ENCODE measurements around the gene ABHD2.

ABHD2 gene

GRCh38 chr15:89187986-89188514 is 99.8 kb downstream of the ABHD2 start:
- H3K9me3 ChIP-seq (ENCODE audit: control insufficient read depth, insufficient read depth, low read depth, low read length) = no peaks in the 10 kb centered on the region
- ChIA-PET POLR2A (interaction anchor here (0.8 kb wide), 1 partner anchor 10 kb away, joined by 3 read pairs; no protein-coding TSS in a partner anchor), CTCF (interaction anchor here (0.5 to 4.9 kb wide), 10 partner anchors 10 to 255 kb away, joined by 3 to 20 read pairs (median 3); no protein-coding TSS in a partner anchor)
- TF ChIP-seq ZSCAN4 (tag by site-specific recombination; IDR thresholded peaks at IDR 0.05) (no peak), KLF17 (tag by site-specific recombination; IDR thresholded peaks at IDR 0.05) (no peak), ZNF221 (tag by site-specific recombination; IDR thresholded peaks at IDR 0.05; ENCODE audit: borderline replicate concordance) (no peak), ZNF501 (tag by site-specific recombination; IDR thresholded peaks at IDR 0.05) (no peak), ZNF777 (tag by site-specific recombination; IDR thresholded peaks at IDR 0.05; ENCODE audit: borderline replicate concordance) (no peak), ZNF561 (tag by site-specific recombination; IDR thresholded peaks at IDR 0.05; ENCODE audit: borderline replicate concordance) (no peak), ZNF610 (tag by site-specific recombination; IDR thresholded peaks at IDR 0.05; ENCODE audit: borderline replicate concordance) (no peak), ZNF266 (tag by site-specific recombination; IDR thresholded peaks at IDR 0.05; ENCODE audit: low read depth) (no peak), ZNF121 (tag by site-specific recombination; IDR thresholded peaks at IDR 0.05) (no peak), INSM2 (tag by site-specific recombination; IDR thresholded peaks at IDR 0.05) (no peak), ZFHX2 (tag by site-specific recombination; conservative IDR thresholded peaks at IDR 0.05) (no peak), BCL11A (tag by site-specific recombination; IDR thresholded peaks at IDR 0.05; ENCODE audit: low read depth) (no peak), ZNF785 (tag by site-specific recombination; IDR thresholded peaks at IDR 0.05) (no peak), KLF1 (tag by site-specific recombination; IDR thresholded peaks at IDR 0.05) (no peak), ZNF48 (tag by site-specific recombination; IDR thresholded peaks at IDR 0.05) (no peak)
- TF ChIP-seq, protein P1, sequence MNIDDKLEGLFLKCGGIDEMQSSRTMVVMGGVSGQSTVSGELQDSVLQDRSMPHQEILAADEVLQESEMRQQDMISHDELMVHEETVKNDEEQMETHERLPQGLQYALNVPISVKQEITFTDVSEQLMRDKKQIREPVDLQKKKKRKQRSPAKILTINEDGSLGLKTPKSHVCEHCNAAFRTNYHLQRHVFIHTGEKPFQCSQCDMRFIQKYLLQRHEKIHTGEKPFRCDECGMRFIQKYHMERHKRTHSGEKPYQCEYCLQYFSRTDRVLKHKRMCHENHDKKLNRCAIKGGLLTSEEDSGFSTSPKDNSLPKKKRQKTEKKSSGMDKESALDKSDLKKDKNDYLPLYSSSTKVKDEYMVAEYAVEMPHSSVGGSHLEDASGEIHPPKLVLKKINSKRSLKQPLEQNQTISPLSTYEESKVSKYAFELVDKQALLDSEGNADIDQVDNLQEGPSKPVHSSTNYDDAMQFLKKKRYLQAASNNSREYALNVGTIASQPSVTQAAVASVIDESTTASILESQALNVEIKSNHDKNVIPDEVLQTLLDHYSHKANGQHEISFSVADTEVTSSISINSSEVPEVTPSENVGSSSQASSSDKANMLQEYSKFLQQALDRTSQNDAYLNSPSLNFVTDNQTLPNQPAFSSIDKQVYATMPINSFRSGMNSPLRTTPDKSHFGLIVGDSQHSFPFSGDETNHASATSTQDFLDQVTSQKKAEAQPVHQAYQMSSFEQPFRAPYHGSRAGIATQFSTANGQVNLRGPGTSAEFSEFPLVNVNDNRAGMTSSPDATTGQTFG (tag by site-specific recombination; IDR thresholded peaks at IDR 0.05; ENCODE audit: borderline replicate concordance) = no peak
- TF ChIP-seq, protein P2, sequence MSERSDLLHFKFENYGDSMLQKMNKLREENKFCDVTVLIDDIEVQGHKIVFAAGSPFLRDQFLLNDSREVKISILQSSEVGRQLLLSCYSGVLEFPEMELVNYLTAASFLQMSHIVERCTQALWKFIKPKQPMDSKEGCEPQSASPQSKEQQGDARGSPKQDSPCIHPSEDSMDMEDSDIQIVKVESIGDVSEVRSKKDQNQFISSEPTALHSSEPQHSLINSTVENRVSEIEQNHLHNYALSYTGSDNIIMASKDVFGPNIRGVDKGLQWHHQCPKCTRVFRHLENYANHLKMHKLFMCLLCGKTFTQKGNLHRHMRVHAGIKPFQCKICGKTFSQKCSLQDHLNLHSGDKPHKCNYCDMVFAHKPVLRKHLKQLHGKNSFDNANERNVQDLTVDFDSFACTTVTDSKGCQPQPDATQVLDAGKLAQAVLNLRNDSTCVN (tag by site-specific recombination; optimal IDR thresholded peaks at IDR 0.05) = no peak
- no peak overlapping the region for H3K4me3 ChIP-seq (ENCODE audit: low read depth, low read length)
- H3K27ac ChIP-seq (ENCODE audit: extremely low read depth, low read depth, low read length) = no peak overlapping the region
- peaks cover 17 to 64% of the 10 kb centered on the region in 2 experiments; a peak in 2 of 3 replicates for H3K36me3 ChIP-seq (ENCODE audit: control insufficient read depth in 2 of 2, insufficient read depth in 1 of 2, low read length in 2 of 2)
- H3K4me1 ChIP-seq (ENCODE audit: control insufficient read depth, insufficient read depth, low read length) = no peaks in the 10 kb centered on the region

DNA sequence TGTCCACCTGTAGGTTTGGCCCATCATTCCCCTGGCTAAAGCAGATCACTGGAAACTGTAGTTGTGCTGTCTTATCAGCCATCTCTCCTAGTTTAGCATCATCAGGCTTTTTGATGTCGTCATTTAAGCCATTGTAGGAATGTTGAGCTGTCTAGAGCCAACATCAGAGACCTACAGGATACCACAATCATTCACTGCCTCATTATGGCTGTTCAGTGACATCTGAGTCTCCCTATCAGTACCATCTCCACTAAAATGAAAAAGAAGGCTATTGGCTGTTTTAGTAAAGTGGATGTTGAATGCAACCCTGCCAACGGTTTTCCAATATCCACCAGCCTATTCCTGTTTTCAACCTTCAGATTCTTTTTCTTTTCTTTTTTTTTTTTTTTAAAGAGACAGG is 103.9 kb downstream of the ABHD2 start:
- ChIA-PET CTCF (interaction anchor here (0.6 to 7.0 kb wide), 3 partner anchors 14 to 21 kb away, joined by 3 to 31 read pairs (median 3); no protein-coding TSS in a partner anchor), POLR2A (no interaction called here)
- no peak overlapping the region for H3K27ac ChIP-seq (ENCODE audit: extremely low read depth, low read depth, low read length)
- H3K36me3 ChIP-seq (ENCODE audit: control insufficient read depth in 2 of 2, insufficient read depth in 1 of 2, low read length in 2 of 2) = peaks cover 18 to 63% of the 10 kb centered on the region in 2 experiments
- H3K9me3 ChIP-seq (ENCODE audit: control insufficient read depth, insufficient read depth, low read depth, low read length) = no peaks in the 10 kb centered on the region
- TF ChIP-seq ZBTB7A (tag by site-specific recombination; IDR thresholded peaks at IDR 0.05; ENCODE audit: low read depth) = no peak
- TF ChIP-seq ZNF707 (tag by site-specific recombination; IDR thresholded peaks at IDR 0.05) = no peak
- no peak for TF ChIP-seq ZNF521 (tag by site-specific recombination; IDR thresholded peaks at IDR 0.05)
- TF ChIP-seq, protein P3, sequence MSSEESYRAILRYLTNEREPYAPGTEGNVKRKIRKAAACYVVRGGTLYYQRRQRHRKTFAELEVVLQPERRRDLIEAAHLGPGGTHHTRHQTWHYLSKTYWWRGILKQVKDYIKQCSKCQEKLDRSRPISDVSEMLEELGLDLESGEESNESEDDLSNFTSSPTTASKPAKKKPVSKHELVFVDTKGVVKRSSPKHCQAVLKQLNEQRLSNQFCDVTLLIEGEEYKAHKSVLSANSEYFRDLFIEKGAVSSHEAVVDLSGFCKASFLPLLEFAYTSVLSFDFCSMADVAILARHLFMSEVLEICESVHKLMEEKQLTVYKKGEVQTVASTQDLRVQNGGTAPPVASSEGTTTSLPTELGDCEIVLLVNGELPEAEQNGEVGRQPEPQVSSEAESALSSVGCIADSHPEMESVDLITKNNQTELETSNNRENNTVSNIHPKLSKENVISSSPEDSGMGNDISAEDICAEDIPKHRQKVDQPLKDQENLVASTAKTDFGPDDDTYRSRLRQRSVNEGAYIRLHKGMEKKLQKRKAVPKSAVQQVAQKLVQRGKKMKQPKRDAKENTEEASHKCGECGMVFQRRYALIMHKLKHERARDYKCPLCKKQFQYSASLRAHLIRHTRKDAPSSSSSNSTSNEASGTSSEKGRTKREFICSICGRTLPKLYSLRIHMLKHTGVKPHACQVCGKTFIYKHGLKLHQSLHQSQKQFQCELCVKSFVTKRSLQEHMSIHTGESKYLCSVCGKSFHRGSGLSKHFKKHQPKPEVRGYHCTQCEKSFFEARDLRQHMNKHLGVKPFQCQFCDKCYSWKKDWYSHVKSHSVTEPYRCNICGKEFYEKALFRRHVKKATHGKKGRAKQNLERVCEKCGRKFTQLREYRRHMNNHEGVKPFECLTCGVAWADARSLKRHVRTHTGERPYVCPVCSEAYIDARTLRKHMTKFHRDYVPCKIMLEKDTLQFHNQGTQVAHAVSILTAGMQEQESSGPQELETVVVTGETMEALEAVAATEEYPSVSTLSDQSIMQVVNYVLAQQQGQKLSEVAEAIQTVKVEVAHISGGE (tag by site-specific recombination; conservative IDR thresholded peaks at IDR 0.05; ENCODE audit: low read depth) = no peak
- TF ChIP-seq SCRT2 (tag by site-specific recombination; IDR thresholded peaks at IDR 0.05) = no peak
- peaks cover 5% of the 10 kb centered on the region for H3K4me1 ChIP-seq (ENCODE audit: control insufficient read depth, insufficient read depth, low read length)
- H3K4me3 ChIP-seq (ENCODE audit: low read depth, low read length) = no peak overlapping the region

All from HEK293 (cell line).